HG02870 (cell line): ENCODE measurements around the gene PTPRN2.

ENCODE experiments used
- ATAC-seq: cut with Tn5 transposase; IDR thresholded peaks from one replicate; pipeline ENCODE4 v1.9.1; 2021; ENCODE audit warnings: mild to moderate bottlenecking, moderate library complexity; ENCODE audit not compliant: unreplicated experiment

PTPRN2 gene

DNA sequence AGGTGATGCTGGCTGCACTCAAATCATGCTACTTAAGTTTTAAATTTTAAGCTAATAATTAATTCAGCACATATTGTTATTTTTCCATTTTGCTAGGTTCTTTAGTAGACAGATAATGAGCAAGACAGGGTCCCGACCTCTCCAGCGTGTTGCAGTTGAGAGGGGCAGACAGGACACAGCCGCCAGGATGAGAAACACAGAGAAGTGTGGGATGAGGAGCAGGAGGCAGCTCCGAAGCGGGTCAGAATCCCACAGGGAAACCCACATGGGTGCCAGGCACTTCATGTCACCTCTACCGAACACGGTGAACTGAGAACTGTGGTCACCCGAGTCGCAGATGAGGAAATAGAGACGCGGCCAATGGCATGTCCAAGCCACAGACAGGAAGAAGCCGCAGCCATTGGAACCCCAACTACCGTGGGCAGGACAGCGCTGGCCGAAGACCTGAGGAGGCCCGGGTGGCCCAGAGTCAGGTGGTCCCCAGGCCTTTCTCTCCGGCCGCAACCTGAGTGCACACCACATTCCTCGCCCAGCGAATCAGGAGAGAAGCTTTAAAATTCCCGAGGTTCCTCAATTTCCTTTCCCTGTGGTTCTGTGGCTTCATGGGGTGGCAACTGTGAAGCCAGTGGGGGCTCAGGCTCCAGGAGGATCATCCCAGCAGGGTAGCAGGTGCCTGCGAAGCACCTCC, 1037.9 kb downstream of the PTPRN2 start:
- ATAC-seq: no peak

- ATAC-seq: no peak
Measured at GRCh38 chr7:157548691-157549303, 1038.8 kb downstream of the PTPRN2 start.

GRCh38 chr7:157547611-157548010, 1040.0 kb downstream of the PTPRN2 start:
- ATAC-seq: no peak

DNA sequence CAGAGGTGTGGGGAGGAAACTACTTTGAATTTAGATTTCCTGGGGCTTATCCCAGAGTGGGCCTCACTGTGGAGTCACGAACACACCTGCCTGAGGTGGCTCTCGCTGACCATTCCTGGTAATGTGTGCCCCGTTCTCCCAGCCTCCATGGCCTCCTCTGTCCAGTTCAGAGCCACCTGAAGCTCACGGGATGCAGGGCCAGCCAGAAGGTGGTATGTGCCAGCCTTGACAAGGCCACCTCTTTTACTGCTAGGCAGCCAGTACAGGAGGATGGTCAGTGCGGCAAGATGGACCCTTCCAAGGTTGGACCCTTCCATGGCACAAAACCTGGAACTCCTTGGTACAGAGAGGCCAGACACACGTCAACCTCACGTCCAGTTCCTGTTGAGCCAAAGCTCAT, 1040.5 kb downstream of the PTPRN2 start:
- no peak for ATAC-seq

- no peak for ATAC-seq
Measured at GRCh38 chr7:157545681-157546060, 1042.0 kb downstream of the PTPRN2 start.

- ATAC-seq: no peak
Measured at GRCh38 chr7:157544980-157545680, 1042.5 kb downstream of the PTPRN2 start.

DNA sequence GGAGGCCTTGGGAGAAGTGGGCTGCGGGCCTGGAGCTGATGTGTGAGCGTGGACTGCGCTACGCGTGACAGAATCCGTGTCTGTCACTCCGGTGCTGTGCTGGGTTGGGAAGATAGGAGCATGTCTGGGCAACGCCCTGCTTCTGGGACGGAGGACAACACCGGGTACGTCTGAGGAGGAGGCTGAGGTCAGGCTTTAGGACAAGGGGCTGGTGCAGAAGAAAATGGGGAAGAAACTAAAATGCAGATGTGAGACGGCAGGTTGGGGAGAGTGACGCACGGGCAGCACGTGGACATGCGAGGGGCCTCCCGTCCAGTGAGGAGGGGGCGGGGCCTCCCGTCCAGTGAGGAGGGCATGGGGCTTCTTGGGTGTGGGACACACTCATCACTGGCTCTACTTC, 1043.4 kb downstream of the PTPRN2 start:
- ATAC-seq: no peak

DNA sequence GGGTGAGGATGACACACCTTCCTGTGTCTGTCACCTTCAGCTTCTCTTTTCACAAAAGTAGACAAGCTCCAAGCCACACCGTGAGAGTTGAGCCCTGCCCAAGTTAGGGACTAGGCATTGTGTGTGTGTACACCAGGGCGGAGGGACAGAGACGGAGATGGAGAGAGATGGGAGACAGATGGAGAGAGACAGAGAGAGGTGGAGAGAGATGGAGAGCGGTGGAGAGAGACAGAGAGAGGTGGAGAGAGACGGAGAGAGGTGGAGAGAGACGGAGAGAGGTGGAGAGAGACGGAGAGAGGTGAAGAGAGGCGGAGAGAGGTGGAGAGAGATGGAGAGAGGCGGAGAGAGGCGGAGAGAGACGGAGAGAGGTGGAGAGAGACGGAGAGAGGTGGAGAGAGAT, 1043.8 kb downstream of the PTPRN2 start:
- no peak for ATAC-seq

DNA sequence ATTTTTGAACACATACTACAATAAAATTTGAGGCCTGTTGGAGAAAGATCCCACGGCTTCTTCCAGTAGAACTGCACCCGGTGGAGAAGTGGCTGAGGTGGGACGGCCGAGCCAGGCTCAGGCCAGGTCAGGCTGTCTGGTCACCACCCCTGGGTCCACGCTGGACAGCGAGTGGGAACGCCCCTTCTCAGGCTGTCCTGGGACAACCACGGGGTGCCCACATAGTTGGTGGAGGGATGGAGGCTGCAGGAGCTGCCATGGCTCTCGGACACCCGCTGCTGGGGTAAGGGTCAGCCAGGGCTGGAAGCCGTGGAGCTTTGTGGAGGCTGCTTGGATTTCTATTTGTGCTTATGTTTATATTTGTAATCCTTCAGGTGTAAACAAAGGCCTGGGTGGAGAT, 1044.3 kb downstream of the PTPRN2 start:
- ATAC-seq: no peak

DNA sequence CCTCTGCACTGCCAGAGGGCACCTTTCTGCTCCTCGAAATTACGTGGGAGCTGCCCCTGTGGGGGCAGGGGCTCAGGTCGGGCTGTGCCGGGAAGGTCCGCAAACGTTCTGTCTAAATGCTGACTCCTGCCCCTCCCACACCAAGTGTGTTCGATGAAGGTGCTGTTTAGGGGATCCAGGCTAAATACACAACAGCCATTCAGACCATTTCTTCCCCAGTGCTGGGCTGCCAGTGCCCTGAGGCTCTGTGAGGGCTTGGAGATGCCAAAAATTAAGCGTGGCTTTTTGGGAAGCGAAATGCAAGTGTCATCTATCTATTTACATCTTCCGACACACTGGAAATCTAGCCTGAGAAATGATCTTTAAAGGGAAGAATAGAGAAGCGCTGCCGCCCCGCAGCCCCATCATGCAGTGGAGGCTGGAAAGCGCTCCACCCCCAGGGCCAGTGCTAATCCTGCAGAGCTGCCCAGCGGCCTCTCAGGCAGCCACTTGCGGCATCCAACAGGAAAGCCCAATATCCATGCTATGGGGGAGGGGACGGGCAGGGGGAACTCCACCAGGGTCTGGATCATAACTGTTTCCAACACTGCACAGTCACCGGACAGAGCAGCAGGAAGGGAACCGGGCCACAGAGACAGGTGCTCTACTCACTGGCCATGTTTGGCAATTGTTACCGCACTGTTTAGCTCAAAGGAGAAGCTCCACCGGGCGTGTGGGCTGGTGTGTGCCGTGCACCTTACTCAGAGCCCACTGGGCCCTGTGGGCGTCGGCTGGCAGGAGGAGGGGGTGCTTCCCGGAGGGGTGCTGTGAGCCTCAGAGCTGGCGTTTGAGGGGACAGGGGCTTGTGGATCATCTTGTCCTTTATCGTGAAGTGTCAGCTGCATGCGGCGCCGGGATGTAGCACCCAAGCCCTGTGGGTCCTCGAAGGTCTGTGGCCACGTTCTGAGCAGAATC, 1045.3 kb downstream of the PTPRN2 start:
- no peak for ATAC-seq

- no peak for ATAC-seq
Measured at GRCh38 chr7:157541295-157542067, 1046.1 kb downstream of the PTPRN2 start.

DNA sequence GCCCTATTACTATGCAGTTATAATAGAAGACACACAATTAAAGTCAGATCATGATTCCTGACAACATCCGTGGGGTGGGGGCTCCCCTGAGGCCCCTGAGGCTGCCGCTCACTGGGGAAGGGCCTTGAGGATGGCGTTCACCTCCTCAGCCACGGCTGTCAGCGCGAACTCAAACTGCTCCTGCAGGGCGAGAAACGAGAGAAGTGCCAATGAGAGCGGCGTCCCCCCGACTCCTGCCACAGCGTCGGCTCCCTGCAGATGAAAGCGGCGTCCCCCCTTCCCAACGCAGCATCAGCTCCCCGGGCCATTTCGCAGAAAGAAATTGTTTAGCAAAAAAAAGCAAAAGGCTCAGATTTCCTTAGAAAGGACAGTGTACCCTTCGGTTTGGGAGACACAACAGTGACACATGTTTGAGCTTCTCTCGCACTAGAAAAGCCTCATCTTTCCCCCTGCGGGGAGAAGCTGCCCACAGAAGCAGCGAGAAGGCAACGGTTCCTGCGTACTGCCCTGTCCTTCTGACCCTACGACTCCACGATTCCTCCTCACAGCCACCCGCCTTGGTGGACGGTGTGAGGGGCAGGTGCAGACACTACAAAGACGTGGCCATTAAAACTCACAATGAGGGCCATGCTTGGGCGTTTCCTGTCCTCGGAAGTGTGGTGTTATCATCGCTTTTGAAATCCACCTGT, 1046.9 kb downstream of the PTPRN2 start:
- no peak for ATAC-seq

- ATAC-seq: no peak
Measured at GRCh38 chr7:157540020-157540419, 1047.6 kb downstream of the PTPRN2 start.

- no peak for ATAC-seq
Measured at GRCh38 chr7:157539521-157539920, 1048.1 kb downstream of the PTPRN2 start.

GRCh38 chr7:157538735-157539134, 1048.9 kb downstream of the PTPRN2 start:
- no peak for ATAC-seq

DNA sequence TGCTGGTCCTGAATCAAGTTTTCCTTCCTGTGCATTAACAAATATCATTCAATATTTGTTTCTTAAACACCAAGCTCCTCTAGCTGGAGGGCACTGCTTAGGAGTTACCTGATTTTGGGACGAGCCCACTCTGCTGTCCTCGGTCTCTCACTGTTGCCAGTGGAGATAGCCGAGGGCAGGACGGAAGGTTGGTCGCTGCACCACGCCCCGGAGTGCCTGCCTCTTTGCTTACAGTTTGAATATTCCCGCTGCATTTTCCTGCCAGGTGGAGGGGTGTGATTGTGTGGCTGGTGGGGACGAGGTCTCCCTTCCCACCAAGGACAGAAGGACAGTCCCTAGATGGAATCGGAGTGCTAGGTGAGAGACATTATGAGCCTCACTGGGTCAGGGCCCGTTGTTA, 1049.3 kb downstream of the PTPRN2 start:
- ATAC-seq: no peak

GRCh38 chr7:157537056-157537455, 1050.6 kb downstream of the PTPRN2 start:
- no peak for ATAC-seq

DNA sequence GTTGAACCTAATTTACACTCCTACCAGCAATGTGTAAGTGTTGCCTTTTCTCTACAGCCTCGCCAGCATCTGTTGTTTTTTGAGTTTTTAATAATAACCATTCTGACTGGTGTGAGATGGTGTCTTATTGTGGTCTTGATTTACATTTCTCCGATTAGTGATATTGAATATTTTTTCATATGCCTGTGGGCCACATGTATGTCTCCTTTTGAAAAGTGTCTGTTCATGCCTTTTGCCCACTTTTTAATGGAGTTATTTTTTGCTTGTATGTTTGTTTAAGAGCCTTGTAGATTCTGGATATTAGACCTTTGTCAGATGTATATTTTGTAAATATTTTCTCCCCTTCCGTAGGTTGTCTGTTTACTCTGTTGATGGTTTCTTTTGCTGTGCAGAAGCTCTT, 1055.6 kb downstream of the PTPRN2 start:
- ATAC-seq: no peak

- no peak for ATAC-seq
Measured at GRCh38 chr7:157529768-157530560, 1057.7 kb downstream of the PTPRN2 start.
